T-helper 2 cell treated with Interferon-gamma antibody and Interleukin-4, amounts not matched to agents 5 μg/mL and 100 μg/mL, for 36 hours (primary cell): Measurements from ENCODE around the gene DNAJB11.
A peak's percentile ranks its signal among the peaks of the same experiment; 100 is the strongest.
"Not testable (repeated sequence)": the region's sequence is repeated elsewhere in the genome, so short reads cannot be mapped to it uniquely, and the experiment has no call there.

Source experiments
- DNase-seq: peaks from one replicate; pipeline ENCODE4 v3.0.0; 2021; ENCODE audit warnings: low spot score
- H3K27ac Mint-ChIP-seq: one replicate; pipeline ENCODE4 v1.8.0; 2021; ENCODE audit warnings: mild to moderate bottlenecking, mixed read lengths
- H3K27me3 Mint-ChIP-seq: one replicate; pipeline ENCODE4 v1.8.0; 2021; ENCODE audit warnings: low read depth, mixed read lengths
- H3K36me3 Mint-ChIP-seq: one replicate; pipeline ENCODE4 v1.8.0; 2021; ENCODE audit warnings: low read depth, mixed read lengths
- H3K4me1 Mint-ChIP-seq: one replicate; pipeline ENCODE4 v1.8.0; 2021; ENCODE audit warnings: low read depth, mixed read lengths
- H3K4me3 Mint-ChIP-seq: one replicate; pipeline ENCODE4 v1.8.0; 2022; ENCODE audit warnings: mild to moderate bottlenecking, moderate library complexity, mixed read lengths
- H3K9me3 Mint-ChIP-seq: one replicate; pipeline ENCODE4 v1.8.0; 2021; ENCODE audit warnings: mixed read lengths

DNAJB11 gene

DNA sequence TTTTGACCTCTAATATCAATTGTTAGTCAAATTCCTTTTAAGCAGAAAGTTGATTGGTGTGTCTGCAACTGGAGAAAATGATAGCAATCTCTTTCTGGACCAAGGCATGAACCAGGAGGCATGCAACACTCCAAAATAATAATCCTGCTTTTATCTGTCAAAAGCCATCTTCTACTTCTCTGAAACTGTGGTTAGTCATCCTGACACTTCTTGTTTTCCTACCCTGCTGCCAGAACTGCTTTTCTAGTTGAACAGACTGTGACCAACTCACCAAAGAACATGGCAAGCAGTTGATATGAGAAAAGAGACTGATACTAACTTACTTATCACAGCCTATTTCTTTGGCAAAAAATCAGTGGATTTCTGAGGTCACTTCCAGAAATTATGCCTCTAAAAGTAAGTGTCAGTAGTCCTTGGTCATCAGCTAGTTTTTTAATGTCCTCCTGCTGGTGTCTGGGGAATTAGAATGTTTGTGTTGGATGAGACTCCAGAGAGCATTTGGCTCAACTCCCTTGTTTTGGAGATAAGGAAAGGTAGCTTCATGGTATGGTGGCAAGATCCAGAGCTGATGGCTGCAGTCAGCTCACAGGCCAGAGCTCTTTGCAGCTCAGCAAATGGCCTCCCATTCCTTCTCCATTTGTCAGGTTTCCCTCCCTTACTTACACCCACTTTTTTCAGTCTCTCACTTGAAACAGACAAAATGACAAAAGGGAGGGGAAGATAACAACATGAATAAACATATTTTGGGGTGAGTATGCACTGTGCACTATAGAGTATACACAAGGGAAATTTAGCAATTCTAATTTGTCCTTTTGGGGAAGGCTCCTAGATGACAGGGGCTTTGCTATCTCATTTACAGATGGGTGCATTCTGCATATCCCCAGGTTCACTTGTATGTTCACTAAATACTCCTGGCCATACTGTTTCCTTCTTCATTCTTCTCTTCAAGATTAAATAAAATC is 33.4 kb upstream of the DNAJB11 start:
- DNase-seq = no peak
- Mint-ChIP-seq H3K9me3 (no peaks in the 10 kb centered on the region), H3K4me1 (peaks cover 33% of the 10 kb centered on the region), H3K27ac (no peak overlapping the region), H3K36me3 (peaks cover 2% of the 10 kb centered on the region), H3K4me3 (no peak overlapping the region), H3K27me3 (no peaks in the 10 kb centered on the region)

DNA sequence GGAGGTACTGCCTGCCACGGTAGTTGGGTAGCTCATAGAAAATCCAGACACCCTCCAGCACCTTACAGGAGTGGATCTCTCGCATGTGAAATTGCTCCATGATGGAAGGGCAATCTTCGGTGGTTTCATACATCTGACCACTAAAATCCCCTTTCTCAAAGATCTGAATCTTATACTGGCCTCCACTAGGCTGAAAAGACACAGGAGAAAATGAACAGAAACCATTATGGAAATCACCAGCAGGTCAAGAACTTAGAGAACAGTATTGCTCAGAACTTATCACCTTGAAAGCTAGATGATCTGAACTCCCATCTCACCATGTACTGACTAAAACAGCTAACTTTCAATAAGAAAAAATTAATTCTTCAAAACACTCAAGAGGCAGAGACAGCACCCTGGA is 31.7 kb upstream of the DNAJB11 start:
- no peak for DNase-seq
- peaks cover 34% of the 10 kb centered on the region for H3K4me1 Mint-ChIP-seq
- peaks cover 2% of the 10 kb centered on the region for H3K36me3 Mint-ChIP-seq
- no peak overlapping the region for H3K4me3 Mint-ChIP-seq
- no peak overlapping the region for H3K27ac Mint-ChIP-seq
- H3K9me3 Mint-ChIP-seq = no peaks in the 10 kb centered on the region
- H3K27me3 Mint-ChIP-seq = no peaks in the 10 kb centered on the region

DNA sequence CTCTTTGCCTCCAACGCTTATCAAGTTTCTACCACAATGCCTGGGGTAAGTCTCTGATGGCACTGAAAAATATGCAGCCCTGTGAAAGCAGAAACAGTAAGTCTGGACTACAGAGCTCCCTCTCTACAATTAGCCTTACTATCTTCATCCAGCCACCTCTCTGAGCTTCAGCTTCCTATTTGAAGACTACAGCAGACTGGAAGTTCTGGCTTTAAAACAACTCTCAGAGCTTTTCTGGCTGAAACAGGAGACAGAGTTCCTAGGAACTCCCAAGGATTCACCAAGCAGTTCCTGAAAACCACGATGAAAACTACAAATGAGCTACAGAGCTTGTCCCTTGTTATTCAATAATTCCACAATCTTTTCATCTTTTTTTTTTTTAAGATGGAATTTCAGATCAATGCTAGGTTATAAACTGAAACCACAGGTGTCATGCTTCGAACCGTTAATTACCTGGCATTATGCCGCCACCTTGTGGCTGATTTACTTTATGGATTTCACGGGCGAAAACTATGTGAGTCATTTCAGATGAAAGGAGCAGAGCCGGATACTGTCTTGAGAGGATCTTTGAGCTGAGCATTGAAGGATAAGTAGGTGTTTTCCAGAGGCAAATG is 30.2 kb upstream of the DNAJB11 start:
- Mint-ChIP-seq H3K9me3 (no peaks in the 10 kb centered on the region), H3K4me3 (no peak overlapping the region), H3K27me3 (no peaks in the 10 kb centered on the region), H3K36me3 (peaks cover 6% of the 10 kb centered on the region), H3K4me1 (peaks cover 21% of the 10 kb centered on the region), H3K27ac (no peak overlapping the region)
- peak; percentile 75 for DNase-seq

DNA sequence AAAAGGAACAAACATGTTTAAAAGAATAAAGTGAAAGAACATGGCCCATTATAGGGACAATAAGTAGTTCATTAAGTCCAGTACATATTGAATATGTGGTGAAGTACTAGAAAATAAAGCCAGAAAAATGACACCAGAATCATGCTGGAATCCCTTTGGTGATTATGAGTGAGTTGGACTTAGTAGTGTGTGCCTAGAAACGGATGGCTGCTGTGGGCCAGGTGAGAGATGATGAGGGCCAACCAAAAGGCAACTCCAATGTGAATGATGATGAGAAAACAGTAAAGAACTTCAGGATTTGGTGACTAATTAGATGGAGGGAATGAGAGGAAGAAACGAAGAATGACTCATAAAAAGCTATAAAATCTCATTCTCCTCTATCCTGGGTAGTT is 29.7 kb upstream of the DNAJB11 start:
- no peak overlapping the region for H3K4me3 Mint-ChIP-seq
- H3K9me3 Mint-ChIP-seq = no peaks in the 10 kb centered on the region
- H3K36me3 Mint-ChIP-seq = peaks cover 6% of the 10 kb centered on the region
- H3K4me1 Mint-ChIP-seq = peaks cover 18% of the 10 kb centered on the region
- H3K27me3 Mint-ChIP-seq = no peaks in the 10 kb centered on the region
- no peak for DNase-seq
- no peak overlapping the region for H3K27ac Mint-ChIP-seq

GRCh38 chr3:186544281-186544680 is 26.2 kb upstream of the DNAJB11 start, which contains the start of gene CRYGS:
CRYGS (minus strand) TSS chr3:186544380; CDS start chr3:186544326, 54 bp downstream.
- no peak for DNase-seq
- Mint-ChIP-seq H3K27me3 (no peaks in the 10 kb centered on the region), H3K4me3 (no peak within 1 kb of the TSS), H3K9me3 (no peaks in the 10 kb centered on the region), H3K36me3 (peaks cover 13% of the 10 kb centered on the region), H3K4me1 (peaks cover 10% of the 10 kb centered on the region), H3K27ac (no peak within 1 kb of the TSS)

DNA sequence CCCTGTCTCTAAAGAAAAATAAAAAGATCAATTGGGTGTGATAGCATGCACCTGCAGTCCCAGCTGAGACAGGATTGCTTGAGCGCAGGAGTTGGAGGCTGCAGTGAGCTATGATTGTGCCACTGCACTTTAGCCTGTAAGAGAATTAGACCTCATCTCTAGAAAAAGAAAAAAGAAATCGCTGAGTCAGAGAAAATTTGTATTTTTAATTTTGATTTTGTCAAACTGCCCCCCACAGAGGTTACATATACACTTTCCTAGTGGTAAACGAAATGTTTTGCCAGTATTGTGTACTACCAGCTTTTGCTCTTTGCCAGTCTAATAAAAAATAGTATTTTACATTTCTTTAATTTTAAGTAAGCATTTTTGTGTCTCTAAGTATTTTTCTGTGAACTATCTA is 21.0 kb upstream of the DNAJB11 start:
- Mint-ChIP-seq H3K36me3 (peaks cover 26% of the 10 kb centered on the region), H3K27me3 (no peaks in the 10 kb centered on the region), H3K4me3 (no peak overlapping the region), H3K4me1 (no peaks in the 10 kb centered on the region), H3K27ac (no peak overlapping the region), H3K9me3 (no peaks in the 10 kb centered on the region)
- no peak for DNase-seq

- H3K27ac Mint-ChIP-seq = no peak overlapping the region
- H3K9me3 Mint-ChIP-seq = no peaks in the 10 kb centered on the region
- DNase-seq = no peak
- H3K27me3 Mint-ChIP-seq = no peaks in the 10 kb centered on the region
- no peaks in the 10 kb centered on the region for H3K4me1 Mint-ChIP-seq
- no peak overlapping the region for H3K4me3 Mint-ChIP-seq
- H3K36me3 Mint-ChIP-seq = peaks cover 29% of the 10 kb centered on the region
Observed at GRCh38 chr3:186551387-186551786, 19.1 kb upstream of the DNAJB11 start.

GRCh38 chr3:186552408-186553031 is 18.0 kb upstream of the DNAJB11 start:
- no peak overlapping the region for H3K27ac Mint-ChIP-seq
- no peaks in the 10 kb centered on the region for H3K4me1 Mint-ChIP-seq
- DNase-seq = no peak
- peaks cover 37% of the 10 kb centered on the region for H3K36me3 Mint-ChIP-seq
- no peaks in the 10 kb centered on the region for H3K27me3 Mint-ChIP-seq
- H3K9me3 Mint-ChIP-seq = no peaks in the 10 kb centered on the region
- H3K4me3 Mint-ChIP-seq = no peak overlapping the region

- no peak for DNase-seq
- H3K27me3 Mint-ChIP-seq = no peaks in the 10 kb centered on the region
- H3K9me3 Mint-ChIP-seq = no peaks in the 10 kb centered on the region
- no peak overlapping the region for H3K4me3 Mint-ChIP-seq
- peaks cover 32% of the 10 kb centered on the region for H3K4me1 Mint-ChIP-seq
- H3K27ac Mint-ChIP-seq = no peak overlapping the region
- H3K36me3 Mint-ChIP-seq = peaks cover 11% of the 10 kb centered on the region
Observed at GRCh38 chr3:186564586-186564985, 5.9 kb upstream of the DNAJB11 start.

GRCh38 chr3:186566772-186567071 is 3.8 kb upstream of the DNAJB11 start:
- peak overlapping the region; percentile 88 for H3K4me3 Mint-ChIP-seq
- no peaks in the 10 kb centered on the region for H3K9me3 Mint-ChIP-seq
- H3K27me3 Mint-ChIP-seq = no peaks in the 10 kb centered on the region
- DNase-seq = no peak
- H3K4me1 Mint-ChIP-seq = peaks cover 38% of the 10 kb centered on the region
- peak overlapping the region; percentile 87 for H3K27ac Mint-ChIP-seq
- H3K36me3 Mint-ChIP-seq = peaks cover 19% of the 10 kb centered on the region

GRCh38 chr3:186567072-186567921 is 3.2 kb upstream of the DNAJB11 start, which contains the start of gene TBCCD1:
TBCCD1 (minus strand) TSS chr3:186567339; CDS start chr3:186564329, 3,010 bp downstream.
- Mint-ChIP-seq H3K27me3 (no peaks in the 10 kb centered on the region), H3K4me3 (peak within 1 kb of the TSS; percentile 88), H3K27ac (peak within 1 kb of the TSS; percentile 87), H3K4me1 (peaks cover 42% of the 10 kb centered on the region), H3K36me3 (peaks cover 21% of the 10 kb centered on the region), H3K9me3 (no peaks in the 10 kb centered on the region)
- peak; percentile 96 for DNase-seq

DNA sequence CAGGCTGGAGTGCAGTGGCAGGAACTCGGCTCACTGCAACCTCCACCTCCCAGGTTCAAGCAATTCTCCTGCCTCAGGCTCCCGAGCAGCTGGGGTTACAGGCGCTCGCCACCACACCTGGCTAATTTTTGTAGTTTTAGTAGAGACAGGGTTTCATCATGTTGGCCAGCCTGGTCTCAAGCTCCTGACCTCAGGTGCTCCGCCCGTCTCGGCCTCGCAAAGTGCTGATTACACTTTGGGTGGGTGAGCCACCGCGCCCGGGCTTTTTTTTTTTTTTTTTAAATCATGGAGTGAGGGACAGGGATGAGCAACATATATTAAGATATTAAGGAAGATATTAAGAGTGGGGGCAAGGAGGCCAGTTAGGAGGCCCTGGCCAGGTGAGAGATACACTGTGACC is 1.2 kb upstream of the DNAJB11 start:
- H3K27me3 Mint-ChIP-seq, H3K9me3 Mint-ChIP-seq, DNase-seq: not testable (repeated sequence)
- Mint-ChIP-seq H3K27ac (peak overlapping the region; percentile 100), H3K4me3 (peak overlapping the region; percentile 99), H3K4me1 (peaks cover 45% of the 10 kb centered on the region), H3K36me3 (peaks cover 26% of the 10 kb centered on the region)

DNA sequence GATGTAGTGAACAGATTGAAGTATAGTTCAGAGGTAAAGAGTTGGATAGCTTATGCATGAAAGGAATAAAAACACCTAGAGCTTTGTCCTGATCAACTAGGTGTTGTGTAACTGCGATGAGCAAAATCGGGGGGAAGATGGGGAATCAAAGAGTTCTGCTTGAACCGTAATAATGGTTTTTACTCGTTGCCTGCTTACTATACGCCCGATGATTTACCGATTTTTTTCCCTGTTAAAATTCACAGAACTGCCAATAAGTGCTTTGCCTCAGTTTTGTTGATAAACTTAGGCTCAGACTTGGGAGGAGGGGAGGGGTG is 783 bp upstream of the DNAJB11 start:
- Mint-ChIP-seq H3K36me3 (peaks cover 28% of the 10 kb centered on the region), H3K27me3 (no peaks in the 10 kb centered on the region), H3K4me1 (peaks cover 44% of the 10 kb centered on the region), H3K4me3 (peak overlapping the region; percentile 99), H3K9me3 (no peaks in the 10 kb centered on the region), H3K27ac (peak overlapping the region; percentile 100)
- DNase-seq = no peak
